Astrocyte of the spinal cord (primary cell): ENCODE results near the gene AATF.

Experiments
- DNase-seq: peaks from one replicate; pipeline ENCODE4 v3.0.0; 2011; ENCODE audit warnings: low read depth, low spot score
- H3K4me3 ChIP-seq: 2 replicates; pipeline ENCODE4 v1.5.1; 2011; ENCODE audit warnings: low read depth, mild to moderate bottlenecking, low read length, moderate library complexity
- in situ Hi-C: cut with HindIII; loops from 2 replicates; pipeline ENCODE4 v1.10.0; 2017; ENCODE audit warnings: low sequenced_read_pairs
- TF ChIP-seq, protein P1 (sequence below): IDR thresholded peaks from 2 replicates; pipeline ENCODE4 v1.5.1; 2012; ENCODE audit warnings: low read depth, mild to moderate bottlenecking, low read length, inconsistent platforms

Gene AATF

DNA sequence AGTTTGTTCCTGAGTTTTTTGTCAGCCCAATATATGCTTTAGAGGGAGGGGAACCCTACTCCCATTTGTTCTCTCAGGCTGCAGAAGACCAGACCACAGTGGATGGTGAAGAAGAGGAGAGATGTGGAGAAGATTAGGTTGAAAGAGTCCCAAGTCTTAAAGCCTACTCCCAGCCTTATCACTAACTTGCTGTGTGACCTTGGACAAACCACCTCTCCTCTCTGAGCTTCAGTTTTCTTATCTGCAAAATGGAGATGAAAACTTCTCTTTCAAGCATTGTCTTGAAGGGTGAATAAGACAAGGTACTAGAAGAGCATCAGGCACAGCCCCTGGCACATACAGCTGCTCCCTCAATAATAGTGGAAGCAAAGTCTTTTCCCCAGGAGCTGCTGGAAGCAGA is 26.6 kb upstream of the AATF start:
- in situ Hi-C loops = no loop called here
- H3K4me3 ChIP-seq = no peak overlapping the region
- TF ChIP-seq, protein P1, sequence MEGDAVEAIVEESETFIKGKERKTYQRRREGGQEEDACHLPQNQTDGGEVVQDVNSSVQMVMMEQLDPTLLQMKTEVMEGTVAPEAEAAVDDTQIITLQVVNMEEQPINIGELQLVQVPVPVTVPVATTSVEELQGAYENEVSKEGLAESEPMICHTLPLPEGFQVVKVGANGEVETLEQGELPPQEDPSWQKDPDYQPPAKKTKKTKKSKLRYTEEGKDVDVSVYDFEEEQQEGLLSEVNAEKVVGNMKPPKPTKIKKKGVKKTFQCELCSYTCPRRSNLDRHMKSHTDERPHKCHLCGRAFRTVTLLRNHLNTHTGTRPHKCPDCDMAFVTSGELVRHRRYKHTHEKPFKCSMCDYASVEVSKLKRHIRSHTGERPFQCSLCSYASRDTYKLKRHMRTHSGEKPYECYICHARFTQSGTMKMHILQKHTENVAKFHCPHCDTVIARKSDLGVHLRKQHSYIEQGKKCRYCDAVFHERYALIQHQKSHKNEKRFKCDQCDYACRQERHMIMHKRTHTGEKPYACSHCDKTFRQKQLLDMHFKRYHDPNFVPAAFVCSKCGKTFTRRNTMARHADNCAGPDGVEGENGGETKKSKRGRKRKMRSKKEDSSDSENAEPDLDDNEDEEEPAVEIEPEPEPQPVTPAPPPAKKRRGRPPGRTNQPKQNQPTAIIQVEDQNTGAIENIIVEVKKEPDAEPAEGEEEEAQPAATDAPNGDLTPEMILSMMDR = no peak
- DNase-seq = no peak

DNA sequence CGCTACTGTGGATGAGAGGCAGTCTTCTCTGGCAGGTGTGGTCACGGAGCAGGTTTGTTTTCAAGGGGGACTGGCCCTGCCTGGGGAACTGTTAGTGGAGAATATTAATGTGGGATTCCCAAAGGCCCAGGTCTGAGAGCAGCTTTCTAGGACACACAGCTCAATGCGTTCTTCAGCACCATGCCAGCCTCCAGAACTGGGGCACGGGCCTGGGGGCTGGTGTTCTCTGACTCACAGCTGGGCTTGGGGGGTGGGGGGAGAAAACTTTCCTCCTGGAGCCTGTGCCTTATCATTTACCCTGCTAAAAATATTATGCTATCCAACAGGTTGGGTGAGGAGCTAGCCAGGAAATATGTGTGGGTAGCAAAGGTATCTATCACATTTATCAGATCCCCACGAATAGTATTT is 24.9 kb upstream of the AATF start:
- DNase-seq = no peak
- TF ChIP-seq, protein P1 = no peak
- H3K4me3 ChIP-seq = no peak overlapping the region
- in situ Hi-C loops = no loop called here

DNA sequence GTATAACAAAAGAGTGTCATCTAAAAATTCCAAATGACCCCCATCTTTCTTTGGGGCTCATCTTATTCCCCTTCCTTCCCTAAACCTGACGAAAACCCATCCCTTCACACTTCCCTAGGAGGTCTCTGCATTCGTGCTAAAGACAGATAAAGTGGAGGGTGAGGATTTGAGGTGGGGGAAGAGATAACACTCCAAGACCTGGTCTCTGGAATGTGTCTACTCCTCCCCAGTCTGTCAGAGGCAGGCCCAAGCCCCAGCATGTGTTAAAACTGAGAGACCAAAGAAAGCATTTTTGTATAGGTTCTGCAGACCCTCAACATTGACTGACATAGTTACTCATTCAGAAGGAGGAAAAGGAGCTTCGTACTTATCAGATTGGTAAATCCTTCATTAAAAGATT is 22.5 kb upstream of the AATF start:
- in situ Hi-C loops = no loop called here
- DNase-seq = no peak
- H3K4me3 ChIP-seq = no peak overlapping the region
- TF ChIP-seq, protein P1 = no peak

DNA sequence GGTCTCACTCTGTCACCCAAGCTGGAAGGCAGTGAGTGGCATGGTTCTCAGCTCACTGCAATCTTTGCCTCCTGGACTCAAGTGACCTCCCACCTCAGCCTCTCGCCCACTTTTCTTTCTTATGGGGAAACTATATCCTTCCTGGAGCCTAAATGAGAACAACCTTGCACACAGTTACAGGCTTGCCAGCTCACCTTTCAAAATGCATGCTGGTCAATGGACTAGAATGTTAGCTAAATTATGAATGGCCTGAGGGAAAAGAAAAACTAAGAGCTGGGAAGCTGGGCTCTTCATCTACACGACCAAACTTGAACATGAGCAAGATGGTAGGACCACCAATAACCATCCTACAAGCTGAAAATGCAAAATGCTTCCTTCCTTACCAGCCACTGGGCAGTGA is 22.1 kb upstream of the AATF start:
- DNase-seq = no peak
- in situ Hi-C loops = no loop called here
- no peak overlapping the region for H3K4me3 ChIP-seq
- TF ChIP-seq, protein P1 = no peak

DNA sequence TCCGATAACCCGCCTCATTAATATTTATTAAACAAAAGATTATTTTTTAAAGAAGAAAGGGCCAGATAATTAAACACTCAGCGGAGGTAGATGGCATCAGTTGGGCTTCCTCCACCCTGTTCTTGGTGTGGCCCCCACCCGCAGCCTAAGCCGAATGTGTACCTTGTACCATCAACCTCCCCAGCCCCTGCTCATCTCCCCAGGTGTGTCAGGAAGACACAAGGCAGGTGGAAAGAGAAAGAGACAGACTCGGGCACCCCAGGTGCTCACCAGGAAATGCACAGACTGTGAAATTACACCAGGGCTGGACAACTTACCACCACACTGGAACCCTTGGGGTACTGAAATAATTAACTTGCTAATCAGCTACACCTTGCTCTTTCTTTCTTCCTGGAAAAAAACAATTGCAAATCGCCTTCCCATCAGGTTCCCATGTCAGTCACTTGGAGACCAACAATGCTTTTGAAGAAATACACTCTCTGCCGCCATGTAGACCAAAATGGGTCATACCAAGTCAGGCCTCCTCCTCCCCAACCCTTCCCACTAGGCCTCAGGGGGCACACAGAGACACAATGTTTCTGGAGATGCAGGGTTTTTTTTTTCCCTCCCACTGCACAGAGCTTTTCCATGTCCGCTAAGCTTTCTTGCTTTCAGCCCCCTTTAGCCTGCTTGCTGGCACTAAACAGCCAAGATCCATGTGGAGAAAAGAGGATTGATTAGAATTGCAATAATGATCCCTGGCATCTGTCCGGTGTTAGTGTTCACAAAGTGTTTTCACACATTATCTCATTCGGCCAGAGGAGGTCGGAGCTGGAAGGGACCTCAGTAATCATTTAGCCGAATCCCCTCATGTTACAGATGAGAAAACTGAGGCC is 20.0 kb upstream of the AATF start:
- H3K4me3 ChIP-seq = no peak overlapping the region
- in situ Hi-C loops = no loop called here
- DNase-seq = no peak
- TF ChIP-seq, protein P1 = no peak

DNA sequence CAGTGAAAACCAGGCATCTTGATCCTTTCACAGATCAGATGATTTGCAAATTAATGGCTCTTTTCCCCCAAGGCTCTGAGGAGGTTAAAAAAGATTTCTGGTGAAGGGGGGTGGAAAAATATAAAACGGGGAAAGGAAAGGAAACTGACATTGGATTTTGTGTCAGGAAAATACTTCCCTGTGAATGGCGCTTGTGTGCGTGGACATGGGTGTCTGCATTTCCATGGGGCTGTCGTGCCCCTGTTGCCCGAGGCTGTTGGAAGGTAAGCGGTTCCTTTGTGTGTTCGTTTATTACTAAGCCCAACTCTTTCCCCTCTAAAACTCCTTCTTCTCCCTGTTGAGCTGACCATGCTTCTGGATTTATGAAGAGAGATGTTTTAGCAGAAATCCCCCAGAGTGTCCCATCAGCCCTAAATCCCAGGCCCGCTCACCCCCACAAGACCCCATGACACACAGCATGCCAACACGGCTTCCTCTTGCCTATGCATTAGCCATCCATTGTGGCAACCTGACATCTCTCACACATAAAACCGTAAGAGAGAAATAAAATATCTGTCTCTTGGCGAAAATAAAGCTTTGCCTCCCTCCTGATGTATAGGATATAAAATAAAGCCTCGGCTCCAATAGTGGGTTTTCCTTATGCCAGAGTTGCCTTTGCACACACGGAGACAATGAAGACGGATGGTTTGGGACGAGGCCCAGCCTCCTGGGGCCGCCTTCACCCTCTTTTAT is 18.7 kb upstream of the AATF start:
- in situ Hi-C loops = no loop called here
- H3K4me3 ChIP-seq = no peak overlapping the region
- no peak for DNase-seq
- TF ChIP-seq, protein P1 = no peak
